DMS 273 (cell line): ENCODE data around the gene YDJC.
A peak's percentile ranks its signal among the peaks of the same experiment; 100 is the strongest.
"Not testable (repeated sequence)": the region's sequence is repeated elsewhere in the genome, so short reads cannot be mapped to it uniquely, and the experiment has no call there.

Source experiments
- DNase-seq: peaks from one replicate; lab custom pipeline; 2025; ENCODE audit not compliant: unreplicated experiment; lab: John Stamatoyannopoulos, UW

YDJC gene

DNA sequence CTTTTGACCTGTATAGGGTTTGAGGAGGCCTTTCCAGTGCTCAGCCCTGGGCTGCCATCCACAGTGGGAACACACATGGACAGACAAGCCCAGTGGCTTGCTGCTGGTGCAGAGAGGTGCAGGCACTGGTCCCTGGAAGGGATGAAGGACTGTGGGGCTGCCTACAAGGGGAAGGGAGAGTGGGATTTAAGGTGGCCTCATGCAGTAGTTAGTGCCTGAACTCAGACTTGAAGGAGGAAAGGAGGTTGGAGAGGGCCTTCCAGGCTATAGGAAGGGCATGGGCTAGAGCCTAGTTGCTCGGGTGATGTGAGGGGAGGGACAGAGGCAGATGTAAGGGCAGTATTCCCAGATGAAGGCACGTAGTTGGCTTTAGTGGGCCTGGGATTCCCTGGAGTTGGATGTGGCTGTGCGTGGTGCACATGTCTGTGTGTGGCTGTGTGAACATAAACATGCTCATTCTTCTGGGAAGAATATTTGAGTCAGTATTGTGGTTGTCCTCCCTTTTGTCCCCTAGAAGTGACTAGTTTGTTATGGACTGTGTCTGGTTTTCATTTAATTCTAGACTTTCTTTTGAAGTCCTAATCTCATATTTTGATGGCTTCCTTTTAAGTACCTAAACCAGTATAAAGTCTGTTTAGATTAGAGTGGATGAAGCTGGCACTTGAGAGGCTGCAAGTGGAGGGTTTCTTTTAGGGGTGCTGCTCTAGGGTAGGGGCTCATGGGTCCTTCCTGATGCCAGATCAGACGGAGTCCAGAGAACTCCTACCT is 18.4 kb downstream of the YDJC start:
- DNase-seq = no peak

DNA sequence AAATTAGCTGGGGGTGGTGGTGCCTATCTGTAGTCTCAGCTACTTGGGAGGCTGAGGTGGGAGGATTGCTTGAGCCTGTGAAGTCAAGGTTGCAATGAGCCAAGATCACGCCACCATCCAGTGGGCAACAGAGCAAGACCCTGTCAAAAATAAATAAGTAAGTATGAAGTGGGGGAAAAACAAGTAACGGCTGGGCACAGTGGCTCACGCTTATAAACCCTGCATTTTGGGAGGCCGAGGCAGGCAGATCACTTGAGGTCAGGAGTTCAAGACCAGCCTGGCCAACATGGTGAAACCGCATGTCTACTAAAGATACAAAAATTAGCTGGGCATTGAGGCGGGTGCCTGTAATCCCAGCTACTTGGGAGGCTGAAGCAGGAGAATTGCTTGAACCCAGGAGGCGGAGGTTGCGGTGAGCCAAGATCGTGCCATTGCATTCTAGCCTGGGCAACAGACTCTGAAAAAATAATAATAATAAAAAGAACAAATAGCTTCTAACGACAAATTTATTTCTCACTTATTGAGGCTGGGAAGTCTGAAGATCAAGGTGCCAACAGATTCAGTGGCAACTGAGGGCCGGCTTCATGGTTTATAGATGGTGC is 20.2 kb downstream of the YDJC start:
- DNase-seq = not testable (repeated sequence)

DNA sequence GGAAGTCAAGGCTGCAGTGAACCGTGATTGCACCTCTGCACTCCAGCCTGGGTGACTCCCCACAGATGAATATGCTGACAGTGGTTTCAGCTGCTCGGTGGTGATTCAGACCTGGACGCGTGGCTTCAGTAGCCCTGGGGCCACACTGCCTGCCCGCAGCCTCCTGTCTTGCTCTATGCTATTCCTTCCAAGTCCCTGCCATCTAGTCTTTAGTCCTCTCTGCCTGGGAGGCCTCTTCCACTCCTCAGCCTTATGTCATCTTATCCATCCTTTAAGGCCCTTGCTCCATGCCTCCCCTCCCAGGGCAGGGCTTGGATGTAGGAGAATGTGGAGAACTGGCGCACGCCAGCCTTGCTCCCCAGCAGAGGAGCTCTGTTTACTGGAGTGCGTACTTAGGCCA is 23.0 kb downstream of the YDJC start:
- no peak for DNase-seq

DNA sequence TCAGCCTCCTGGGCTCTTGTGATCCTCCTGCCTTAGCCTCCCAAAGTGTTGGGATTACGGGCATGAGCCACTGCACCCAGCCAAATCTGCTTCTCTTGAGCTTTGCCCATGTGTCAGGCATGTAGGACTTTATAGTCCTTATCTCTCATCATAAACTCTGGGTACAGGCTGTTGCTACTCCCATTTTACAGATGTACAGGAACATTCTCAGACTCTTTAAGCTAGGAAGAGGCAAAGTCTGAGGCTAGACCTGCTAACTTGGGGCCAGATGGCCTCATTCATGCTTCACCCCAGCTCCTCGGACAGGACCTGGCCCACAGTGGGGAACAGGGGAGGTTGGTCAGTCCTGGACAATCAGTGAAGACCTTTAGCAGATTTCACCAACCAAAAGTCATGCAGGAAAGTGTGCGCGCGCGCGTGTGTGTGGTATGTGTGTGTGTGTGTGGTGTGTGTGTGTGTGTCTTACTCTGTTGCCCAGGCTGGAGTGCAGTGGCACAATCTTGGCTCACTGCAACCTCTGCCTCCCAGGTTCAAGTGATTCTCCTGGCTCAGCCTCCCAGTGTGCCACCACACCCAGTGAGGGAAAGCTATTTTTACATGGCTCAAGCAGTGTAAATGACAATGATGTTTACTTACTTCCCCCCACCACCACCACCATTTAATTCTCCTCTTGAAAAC is 23.8 kb downstream of the YDJC start:
- DNase-seq = no peak

DNA sequence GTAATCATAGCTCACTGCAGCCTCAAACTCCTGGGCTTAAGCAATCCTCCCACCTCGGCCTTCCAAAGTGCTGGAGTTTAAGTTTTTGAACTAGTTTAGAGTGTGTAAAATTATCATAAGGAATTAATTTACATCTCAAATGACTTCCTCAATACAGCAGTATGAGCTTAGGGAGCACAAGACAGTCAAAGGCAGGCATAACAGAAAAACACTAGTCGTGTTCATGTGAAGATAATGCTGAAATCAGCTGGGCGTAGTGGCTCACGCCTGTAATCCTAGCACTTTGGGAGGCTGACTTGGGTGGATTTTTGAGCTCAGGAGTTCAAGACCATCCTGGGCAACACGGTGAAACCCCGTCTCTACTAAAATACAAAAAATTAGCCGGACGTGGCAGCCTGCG is 25.8 kb downstream of the YDJC start:
- DNase-seq = no peak

DNA sequence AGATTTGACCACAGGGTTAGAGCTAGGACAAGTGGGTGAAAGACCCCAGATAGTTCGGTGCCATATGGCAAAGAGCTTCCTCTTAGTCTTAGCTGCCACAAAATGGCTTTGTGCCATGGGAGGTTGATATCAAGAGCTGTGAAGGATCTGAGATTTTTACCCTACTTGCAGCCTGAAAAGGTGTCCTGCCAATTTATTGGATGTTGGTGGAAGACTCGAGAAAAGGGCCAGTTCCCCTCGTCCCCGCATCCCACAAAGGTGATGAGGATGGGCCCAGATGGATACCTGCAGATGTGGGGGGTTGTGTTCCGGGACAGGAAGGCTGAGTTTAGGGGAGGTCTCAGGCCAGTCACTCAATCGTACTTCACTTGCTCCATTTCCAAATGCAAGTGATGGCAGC is 27.2 kb downstream of the YDJC start:
- no peak for DNase-seq

DNA sequence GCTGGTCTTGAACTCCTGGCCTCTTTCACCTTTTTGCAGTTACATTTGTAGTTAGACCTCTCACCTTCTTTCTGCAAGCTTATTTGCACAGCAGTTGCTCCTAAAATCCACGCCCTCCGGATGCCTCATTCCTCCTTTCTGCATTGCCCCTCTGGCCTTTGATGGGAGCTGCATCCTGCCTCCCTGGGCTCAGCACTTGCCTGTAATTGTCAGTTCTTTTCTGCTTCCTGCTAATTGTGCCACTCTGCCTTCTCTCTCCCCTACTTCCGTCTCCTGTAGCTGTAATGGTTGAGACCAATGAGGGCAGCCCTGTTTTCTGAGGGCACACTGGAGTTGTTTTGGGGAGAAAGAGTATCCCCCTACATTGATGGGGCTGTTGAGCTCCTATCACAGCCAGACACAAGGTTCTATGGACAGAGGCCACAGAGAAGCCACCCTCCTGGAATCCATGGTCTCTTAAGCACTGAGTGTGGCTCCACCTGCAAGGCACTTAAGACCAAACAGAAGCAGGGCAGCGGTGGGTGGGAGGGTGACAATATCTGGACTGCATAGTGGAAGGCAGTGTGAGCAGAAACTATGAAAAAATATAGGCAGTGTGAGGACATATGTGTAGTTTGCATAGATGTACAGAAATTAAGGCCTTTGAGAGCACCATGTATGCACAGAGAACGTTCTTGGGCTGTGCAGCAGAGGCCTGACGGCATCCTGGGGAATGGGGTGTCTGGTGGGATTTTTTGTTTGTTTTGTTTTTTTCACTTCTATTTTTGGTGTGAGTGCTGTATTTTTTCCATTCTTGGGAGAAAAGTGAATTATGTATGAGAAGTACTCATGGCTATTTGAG is 30.5 kb downstream of the YDJC start:
- no peak for DNase-seq

DNA sequence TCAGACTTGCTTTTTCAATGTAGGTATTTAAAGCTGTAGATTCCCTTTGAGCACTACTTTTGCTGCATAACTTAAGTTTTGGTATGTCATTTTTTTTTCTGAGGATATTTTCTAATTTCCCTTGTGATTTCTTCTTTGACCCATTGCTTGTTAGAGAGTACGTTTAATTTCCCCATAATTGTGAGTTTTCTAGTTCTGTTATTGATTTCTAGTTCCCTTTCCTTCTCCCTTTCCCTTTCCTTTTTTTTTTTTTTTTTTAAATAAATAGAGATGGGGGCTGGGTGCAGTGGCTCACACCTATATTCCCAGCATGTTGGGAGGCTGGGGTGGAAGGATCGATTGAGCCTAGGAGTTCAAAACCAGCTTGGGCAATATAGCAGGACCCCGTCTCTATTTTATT is 31.5 kb downstream of the YDJC start:
- DNase-seq = no peak

DNA sequence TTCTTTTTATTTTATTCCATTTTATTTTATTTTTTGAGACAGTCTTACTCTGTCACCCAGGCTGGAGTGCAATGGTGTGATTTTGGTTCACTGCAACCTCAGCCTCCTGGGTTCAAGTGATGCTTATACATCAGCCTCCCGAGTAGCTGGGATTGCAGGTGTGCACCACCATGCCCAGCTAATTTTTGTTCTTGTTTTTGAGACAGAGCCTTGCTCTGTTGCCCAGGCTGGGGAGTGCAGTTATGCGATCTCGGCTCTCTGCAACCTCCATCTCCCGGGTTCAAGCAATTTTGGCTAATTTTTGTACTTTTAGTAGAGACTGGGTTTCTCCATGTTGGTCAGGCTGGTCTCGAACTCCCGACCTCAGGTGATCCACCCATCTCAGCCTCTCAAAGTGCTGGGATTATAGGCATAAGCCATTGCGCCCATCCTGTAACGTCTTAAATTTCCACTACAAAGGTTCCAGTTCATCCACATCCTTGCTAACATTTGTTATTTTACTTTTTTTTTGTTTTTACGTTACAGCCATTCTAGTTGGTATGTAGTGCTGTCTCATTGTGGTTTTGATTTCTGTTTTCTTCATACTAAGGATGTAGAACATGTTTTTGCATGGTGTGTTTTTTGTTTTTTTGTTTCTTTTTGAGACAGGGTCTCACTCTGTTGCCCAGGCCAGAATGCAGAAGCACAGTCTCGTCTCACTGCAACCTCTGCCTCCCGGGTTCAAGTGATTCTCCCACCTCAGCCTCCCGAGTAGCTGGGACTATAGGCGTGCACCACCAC is 33.3 kb downstream of the YDJC start:
- not testable (repeated sequence) for DNase-seq

DNA sequence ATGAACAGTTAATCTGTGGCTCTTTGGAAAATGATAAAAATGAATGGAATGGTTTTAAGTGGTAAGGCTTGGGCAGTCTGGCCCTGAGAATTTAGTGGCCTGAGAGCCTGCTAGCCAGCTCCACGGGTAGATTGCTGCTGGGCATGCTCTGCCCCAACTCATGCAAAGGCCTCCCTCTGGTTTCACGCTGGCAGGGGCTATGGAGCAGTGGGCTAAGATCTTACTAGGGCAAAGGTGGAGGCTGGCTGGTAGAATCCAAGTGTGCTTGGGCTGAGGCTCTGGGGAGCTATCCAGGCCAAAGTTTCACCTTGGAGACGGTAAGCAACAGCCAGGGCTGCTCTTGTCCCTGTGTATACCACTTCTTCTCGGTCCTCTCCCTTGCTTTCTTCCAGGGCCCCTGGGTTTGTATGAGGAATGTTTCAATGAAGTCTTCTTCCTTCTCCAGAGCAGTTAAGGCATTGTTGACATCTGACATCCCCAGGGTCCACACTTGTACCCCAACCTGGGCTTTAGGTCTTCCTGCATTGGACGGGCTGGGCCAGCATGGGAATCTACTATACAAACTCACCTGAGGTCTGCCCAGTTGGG is 34.9 kb downstream of the YDJC start:
- DNase-seq = no peak

DNA sequence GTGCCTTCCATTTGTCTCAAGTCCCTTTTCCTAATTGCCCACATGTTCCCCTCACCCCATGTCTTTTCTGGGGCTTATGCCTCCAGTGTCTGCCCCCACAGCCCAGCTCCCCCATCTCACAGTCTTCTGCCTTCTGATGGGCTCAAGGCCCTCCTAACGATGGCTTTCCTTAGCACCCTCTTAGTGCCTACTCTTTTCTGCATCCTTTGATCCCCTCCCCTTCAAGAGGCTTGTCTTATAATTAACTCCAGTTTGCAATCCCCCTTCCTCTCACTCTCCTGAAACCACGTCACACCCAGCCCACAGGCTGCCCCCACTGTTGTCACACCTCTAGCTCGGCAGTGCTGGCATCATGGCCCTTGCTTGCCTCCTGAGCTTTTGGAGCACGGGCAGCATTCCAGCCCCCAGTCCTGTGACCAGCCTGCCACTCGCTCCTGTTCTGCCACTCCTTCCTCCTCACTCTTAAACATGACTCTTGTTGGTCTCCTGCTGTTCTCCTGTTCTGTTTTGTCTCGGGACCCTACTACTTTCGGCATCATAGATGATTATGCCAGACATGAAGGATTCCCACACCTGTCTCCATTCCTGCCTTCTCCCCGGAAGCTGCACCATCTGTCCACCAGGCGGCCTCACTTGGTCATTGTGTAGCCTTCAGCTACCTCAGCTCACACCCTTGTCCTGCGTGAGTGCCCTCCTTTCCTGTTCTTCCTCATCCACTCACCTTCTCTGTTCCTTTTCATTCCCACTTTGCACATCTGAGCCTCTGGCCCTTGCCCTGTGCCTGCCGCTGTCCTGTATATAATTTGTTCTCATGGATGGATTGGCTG is 36.2 kb downstream of the YDJC start:
- DNase-seq = peak; percentile 47

DNA sequence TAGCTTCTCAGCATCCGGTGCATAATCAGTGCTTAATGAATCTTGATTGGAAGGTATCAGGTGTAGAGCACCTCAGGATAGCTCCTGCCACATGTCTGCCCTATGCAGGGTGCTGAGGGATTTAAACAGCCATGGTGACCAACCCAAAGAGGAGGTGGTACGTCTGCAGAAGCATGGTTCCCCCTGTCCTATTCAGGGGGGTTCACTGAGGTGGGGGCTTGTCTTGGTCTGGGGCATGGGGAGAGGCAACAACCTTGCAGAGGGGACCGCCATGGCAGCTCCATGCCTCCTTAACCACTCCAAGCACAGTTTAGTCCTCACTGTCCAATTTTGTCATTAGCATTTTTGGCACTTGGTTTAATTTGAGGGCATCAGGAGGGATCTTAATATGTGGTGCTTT is 37.4 kb downstream of the YDJC start:
- DNase-seq = no peak

DNA sequence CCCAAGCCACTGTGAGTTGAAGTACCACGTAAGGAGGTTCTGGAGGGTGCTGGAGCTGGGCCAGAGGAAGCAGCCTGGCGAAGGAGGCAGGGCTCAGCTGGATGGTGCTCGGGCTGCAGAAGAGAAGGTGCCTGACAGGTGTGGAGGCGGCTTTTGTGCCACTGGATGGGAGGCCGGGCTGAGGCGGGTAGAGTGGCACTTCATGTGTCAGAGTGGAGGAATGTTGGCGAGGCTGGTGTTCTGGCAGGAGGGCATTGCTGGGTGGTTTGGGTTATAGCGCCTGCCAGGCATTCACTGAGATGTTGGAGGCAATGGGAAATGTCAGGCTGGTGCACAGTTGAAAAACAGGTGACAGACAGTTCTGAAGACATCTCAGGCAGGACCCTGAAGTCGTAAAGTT is 38.1 kb downstream of the YDJC start:
- DNase-seq = no peak

DNA sequence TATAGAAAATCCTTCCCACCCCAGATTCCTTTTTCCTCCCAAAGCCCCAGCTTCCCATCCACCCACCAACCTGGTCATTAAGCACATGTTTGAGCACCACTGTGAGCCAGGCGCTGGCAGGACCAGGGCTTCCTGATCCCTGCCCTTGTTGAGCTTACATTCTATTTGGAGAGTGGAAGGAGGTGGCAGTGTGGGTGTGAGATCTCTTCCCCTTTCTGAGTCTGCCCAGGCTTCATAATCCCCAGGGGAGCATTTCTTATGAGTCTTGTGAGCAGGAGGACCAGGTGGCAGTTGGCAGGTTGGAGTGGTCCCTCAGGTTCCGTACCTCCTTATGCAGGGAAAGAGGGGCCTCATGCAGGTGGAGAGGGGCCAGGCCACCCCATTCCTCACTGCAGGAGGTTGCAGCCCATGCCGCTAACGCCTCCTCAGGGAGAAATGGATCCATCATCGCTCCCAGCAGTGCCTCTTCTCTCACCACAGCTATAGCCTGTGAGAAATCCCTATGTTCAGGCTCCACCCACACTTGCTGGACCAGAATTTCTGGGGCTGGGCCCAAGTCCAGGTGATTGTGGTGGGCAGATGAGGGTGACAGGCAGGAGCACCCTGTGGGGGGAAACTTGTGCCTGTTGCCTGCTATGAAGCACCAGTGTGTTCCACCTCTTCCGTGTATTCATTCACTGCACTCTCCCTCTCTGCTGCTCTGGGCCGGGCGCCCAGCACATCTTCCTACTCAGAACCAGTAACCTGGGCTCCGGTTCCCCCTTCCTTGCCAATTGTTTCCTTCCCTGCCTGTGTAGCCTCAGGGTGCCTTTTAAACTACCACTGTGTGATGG is 38.8 kb downstream of the YDJC start:
- no peak for DNase-seq

DNA sequence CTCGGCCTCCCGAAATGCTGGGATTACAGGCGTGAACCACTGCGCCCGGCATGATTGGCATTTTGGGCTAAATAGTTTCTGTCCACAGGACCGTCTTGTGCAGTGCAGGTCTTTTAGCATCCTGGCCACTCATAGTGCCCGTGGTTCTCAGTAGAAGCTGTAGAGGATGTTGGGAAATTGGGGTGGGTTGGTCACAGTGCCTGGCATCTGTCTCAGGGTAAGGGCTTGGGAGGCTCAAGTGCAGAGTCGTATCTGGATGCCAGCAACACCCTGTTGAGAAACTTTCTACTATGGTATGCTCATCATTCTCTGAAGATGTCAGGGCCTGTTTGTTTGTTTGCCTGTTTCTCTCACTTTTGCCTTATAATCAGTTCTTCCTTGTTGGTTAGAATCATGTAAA is 40.4 kb downstream of the YDJC start:
- no peak for DNase-seq

DNA sequence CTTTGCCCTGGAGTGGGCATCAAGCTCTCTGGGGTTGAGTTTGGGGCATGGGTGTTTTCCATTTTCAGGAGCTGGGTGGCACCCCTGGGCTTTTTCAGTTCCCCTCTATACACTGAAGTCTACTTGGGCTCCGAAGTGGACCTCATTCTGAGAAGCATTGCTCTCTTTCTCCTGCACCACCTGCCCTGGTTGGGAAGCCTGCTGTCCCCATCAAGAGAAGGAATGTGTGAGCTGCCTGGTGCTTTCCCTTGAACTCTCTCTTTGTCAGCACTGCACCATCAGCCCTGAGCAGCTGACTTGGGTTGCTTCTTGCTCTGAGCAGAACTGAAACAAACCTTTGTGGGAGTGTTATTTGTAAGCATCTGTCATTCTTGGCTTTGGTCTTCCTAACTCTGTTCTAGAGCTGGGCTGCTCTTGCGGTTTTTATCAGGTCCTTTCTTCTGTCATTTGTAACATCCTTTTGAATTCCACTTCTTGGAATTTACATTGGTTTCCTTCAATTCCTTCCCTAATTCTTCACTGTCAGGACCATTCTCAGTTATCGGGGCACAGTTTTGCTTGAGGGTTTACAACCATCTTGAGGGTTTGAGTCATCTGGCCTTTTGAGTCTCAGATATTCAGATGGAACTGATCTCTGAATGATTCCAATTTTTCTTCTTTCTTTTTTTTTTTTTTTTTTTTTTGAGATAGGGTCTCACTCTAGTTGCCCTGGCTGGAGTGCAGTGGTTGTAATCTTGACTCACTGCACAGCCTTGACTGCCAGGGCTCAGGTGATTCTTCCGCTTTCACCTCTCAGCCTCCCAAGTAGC is 41.8 kb downstream of the YDJC start:
- DNase-seq = peak; percentile 38

DNA sequence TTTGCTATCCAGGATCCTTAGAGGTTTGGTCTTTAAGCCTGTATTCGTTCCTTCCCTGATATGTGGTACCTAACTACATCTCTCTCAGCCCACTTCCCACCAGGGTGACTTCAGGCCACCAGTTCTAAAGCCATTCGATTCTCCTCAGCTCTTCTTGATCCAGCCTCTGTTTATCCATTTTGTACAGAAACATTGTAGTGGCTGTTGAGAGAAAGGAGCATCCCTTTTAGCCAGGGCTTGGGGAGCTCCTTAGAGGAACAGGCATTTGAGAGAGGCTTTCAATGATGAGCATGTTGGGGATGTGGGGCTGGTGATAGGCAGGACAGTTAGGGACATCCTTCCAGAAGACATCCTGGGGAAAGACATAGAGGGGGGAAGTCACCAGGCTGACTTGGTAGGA is 44.4 kb downstream of the YDJC start:
- no peak for DNase-seq
